GM12892 (cell line): ENCODE data around the gene PSMB10.

Source experiments
- POLR2A ChIP-seq: IDR thresholded peaks from 2 replicates; pipeline ENCODE4 v1.6.1; 2011; ENCODE audit warnings: low read depth, low read length, control low read depth
- POLR2AphosphoS5 ChIP-seq: IDR thresholded peaks from 2 replicates; pipeline ENCODE4 v1.6.1; 2011; ENCODE audit warnings: low read depth, low read length, control low read depth
- TAF1 ChIP-seq: IDR thresholded peaks from 2 replicates; pipeline ENCODE4 v1.6.1; 2011; ENCODE audit warnings: low read depth, mild to moderate bottlenecking, control low read depth, low read length, borderline replicate concordance

GRCh38 chr16:67979955-67980678 is 43.5 kb upstream of the PSMB10 start, which contains the start of gene DPEP3:
- TF ChIP-seq POLR2A (no peak), POLR2AphosphoS5 (no peak), TAF1 (no peak)
